Subcutaneous adipose tissue (tissue), 4 donors: ENCODE data around the gene THSD7B. TPM values are rescaled to one million over a fixed set of nuclear protein-coding genes. Genes with fewer than 3 reads are reported as not detected.

Experiments
- total RNA-seq, 4 donors: library from RNA; depleted of rRNA; stranded (reverse); fragments of >200 nt; gene quantifications; one replicate each; pipeline ENCODE4 v1.1.0, GENCODE V29; 2016
- TF ChIP-seq, protein P1 (sequence below): fragments of 450-650 bp; IDR thresholded peaks from one replicate; pipeline ENCODE4 v1.5.1; 2016; ENCODE audit warnings: low read depth, mild to moderate bottlenecking, control low read depth, antibody characterized with exemption, moderate library complexity

Gene THSD7B
- total RNA-seq, 4 donors from 2014 or later, result 2.0 to 5.1 (median 2.8) TPM

GRCh38 chr2:137525641-137526190 lies 760.4 kb downstream of the THSD7B start:
- TF ChIP-seq, protein P1, sequence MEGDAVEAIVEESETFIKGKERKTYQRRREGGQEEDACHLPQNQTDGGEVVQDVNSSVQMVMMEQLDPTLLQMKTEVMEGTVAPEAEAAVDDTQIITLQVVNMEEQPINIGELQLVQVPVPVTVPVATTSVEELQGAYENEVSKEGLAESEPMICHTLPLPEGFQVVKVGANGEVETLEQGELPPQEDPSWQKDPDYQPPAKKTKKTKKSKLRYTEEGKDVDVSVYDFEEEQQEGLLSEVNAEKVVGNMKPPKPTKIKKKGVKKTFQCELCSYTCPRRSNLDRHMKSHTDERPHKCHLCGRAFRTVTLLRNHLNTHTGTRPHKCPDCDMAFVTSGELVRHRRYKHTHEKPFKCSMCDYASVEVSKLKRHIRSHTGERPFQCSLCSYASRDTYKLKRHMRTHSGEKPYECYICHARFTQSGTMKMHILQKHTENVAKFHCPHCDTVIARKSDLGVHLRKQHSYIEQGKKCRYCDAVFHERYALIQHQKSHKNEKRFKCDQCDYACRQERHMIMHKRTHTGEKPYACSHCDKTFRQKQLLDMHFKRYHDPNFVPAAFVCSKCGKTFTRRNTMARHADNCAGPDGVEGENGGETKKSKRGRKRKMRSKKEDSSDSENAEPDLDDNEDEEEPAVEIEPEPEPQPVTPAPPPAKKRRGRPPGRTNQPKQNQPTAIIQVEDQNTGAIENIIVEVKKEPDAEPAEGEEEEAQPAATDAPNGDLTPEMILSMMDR, result no peak

GRCh38 chr2:137535897-137536296 lies 770.6 kb downstream of the THSD7B start:
- TF ChIP-seq, protein P1, result no peak

DNA sequence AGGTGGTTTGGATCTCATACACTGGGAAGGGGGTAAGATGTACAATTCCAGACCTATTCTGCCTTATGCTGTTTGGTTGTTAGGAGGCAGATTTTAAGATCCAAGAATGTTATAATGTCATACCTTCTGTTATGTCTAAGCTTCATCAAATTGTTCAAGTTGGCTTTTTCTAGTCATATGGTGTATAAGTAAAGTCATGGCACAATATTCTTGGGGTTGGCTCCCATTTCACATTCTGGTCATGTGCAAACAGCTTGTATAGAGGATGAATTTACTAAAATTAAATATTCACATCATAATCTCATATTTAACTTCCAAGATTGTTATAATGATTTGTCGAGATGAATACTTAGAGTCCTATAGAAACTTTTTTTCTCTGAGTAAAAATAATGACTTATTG lies 774.0 kb downstream of the THSD7B start:
- TF ChIP-seq, protein P1, result no peak

DNA sequence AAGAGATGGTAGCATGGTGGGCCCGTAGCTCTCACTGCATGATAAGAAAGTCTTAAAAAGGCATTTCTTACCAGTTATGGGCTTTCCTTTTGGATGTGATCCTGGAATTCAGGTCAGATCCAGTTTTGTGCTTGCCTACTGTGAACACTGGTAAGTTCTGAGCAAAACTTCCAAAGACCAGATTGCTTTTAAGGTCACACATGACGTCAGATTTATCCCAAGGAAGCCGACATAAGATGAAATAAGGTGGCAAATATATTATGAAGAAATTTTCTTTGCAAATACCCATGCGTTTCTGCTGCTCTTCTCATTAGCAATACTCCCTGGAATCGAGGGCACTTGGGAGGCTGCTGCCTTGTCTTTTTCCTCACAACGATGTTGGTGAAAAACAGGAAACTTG lies 782.5 kb downstream of the THSD7B start:
- TF ChIP-seq, protein P1, result no peak

- TF ChIP-seq, protein P1, result no peak
These were observed 801.0 kb downstream of the THSD7B start for GRCh38 chr2:137566387-137566786.

DNA sequence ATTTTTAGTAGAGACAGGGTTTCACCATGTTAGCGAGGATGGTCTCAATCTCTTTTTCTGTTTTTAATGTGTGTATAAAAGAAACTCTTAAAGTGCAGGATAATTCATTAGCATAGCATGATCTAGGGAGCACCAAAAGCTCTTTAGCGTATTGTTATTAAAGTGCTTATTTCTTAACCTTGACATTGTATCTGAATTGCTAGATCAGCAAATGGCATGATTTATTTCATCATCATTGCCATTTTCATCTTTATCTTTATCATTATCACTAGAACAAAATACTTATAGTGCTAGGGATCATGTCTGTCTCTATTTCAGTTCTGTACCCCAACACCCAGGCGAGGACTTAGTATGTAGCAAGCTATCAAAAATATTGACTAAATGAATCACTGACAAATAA lies 805.1 kb downstream of the THSD7B start:
- TF ChIP-seq, protein P1, result no peak

DNA sequence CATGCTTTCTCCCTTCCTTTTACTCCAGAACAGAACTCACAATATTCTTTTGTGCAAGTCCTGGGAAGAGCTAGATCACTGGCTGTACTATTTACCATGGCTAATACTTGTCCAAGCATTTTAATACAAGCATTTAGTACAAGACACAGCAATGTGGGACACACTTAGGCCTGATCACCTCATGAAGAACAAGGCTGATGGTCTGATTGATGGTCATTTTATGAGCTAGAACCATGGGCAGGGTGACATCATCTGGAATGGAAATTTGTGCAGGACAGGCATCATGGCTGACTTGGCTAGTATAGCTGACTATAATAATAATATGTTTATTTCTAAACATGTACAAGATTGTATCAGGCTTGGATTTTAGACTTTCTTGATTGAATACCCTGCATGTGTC lies 824.8 kb downstream of the THSD7B start:
- TF ChIP-seq, protein P1, result no peak
